DMS79 (cell line): ENCODE measurements around the gene SPDL1.
A peak's percentile ranks its signal among the peaks of the same experiment; 100 is the strongest.

Experiments used
- DNase-seq: peaks from one replicate; lab custom pipeline; 2025; lab: John Stamatoyannopoulos, UW

The SPDL1 gene, protein sequence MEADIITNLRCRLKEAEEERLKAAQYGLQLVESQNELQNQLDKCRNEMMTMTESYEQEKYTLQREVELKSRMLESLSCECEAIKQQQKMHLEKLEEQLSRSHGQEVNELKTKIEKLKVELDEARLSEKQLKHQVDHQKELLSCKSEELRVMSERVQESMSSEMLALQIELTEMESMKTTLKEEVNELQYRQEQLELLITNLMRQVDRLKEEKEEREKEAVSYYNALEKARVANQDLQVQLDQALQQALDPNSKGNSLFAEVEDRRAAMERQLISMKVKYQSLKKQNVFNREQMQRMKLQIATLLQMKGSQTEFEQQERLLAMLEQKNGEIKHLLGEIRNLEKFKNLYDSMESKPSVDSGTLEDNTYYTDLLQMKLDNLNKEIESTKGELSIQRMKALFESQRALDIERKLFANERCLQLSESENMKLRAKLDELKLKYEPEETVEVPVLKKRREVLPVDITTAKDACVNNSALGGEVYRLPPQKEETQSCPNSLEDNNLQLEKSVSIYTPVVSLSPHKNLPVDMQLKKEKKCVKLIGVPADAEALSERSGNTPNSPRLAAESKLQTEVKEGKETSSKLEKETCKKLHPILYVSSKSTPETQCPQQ

DNA sequence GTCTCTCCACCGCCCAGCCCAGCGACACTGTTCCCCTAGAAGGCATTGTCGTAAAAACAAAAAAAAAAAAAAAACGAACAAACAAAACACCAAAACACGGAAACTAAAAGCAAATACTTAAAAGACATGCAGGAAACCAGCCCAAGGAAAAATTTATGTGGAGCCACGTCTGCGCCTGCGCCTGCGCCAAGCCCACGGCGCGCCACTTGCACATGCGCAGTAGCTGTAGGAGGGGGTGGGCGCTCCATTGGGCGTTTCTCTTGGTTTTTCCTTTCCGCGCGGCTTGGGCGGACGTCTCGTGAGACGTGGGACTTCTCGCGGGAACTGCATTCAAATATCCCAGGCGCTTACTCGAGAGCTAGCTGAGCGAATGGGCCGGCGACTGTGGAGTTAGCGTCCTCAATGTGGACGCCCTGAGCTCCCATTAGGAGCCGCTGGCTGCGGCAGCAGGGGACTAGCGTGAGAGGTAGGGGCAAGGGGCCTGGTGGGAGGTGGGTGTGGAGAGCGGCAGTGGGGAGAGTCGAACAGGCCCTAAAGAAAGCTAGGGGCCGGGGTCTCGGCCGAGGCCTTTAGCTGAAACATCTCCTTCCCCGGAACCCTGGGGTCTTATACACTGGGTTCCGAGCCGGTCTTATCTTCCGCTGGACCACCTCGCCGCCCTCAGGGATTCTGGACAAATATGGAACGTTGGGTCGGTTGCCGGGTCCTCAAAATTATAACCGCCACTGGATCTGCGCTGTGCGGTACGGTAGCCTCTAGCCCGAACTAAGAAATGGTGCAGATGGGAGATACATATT is at the start of gene SPDL1:
SPDL1 (plus strand) TSS at position 350 of the 797 bp plus-strand sequence. CDS start 4,644 bp downstream, outside the sequence.
- peak; percentile 87 for DNase-seq

DNA sequence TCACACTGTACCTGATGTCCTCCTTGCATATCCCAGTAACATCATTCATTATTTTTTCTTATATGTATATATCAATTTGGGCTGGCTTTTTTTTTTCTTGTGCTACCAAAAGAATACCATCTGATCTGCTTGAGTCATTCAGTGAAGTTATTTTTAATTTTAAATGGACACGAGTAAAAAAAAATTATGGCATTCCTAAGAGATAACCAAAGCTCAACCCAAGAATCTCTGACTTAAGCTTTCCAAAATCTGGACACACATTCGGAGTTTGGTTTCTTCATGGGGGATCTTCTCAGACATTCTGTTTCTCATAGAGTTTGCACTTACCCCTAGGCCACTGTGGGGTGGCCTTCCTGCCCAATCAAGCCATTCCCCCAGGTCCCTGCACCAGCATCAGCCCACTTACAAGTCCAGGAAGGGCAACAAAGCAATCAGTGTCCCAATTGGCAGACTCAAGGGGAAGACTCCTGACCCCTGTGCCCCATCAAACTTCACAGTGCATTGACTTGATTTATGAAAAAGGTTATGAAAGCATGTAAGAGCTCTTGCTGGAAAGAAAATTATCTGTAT is 49.2 kb upstream of the SPDL1 start:
- DNase-seq: no peak

DNA sequence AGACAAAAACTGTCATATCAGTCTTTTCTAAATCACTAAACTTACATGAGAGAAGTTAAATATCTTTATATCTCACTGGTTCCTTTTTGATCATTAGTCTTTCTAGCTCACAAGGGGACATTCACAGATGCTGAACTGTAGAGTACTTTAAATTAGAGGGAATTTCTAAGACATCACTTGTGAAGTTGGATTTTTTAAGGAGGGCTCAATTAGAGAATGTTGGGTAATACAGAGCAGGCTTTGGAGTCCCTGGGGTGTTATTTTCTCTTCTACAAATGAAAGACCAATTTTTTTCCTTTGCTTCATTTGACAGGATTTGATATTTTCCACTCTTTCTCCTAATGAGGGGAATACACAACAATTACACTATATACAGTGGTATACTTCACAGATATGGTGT is 48.6 kb upstream of the SPDL1 start:
- DNase-seq: no peak

DNA sequence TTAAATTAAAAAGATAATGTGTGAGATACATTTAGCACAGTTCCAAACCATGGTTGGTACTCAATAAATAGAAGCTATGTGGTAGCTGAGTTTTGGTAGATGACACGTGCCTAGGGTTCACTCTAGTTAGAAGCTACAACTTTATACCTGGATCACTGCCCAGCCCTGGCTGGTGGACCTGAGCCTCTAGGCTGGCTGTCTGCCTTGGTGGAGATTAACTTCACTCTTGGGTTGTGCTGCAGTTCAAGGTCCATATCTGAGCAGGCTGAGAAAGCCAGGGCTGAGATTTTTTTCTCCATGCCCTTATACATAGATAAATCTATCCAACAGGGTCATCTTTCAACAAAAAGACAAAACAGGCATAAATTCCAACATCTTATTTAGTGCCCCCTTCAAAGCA is 44.6 kb upstream of the SPDL1 start:
- DNase-seq: no peak

DNA sequence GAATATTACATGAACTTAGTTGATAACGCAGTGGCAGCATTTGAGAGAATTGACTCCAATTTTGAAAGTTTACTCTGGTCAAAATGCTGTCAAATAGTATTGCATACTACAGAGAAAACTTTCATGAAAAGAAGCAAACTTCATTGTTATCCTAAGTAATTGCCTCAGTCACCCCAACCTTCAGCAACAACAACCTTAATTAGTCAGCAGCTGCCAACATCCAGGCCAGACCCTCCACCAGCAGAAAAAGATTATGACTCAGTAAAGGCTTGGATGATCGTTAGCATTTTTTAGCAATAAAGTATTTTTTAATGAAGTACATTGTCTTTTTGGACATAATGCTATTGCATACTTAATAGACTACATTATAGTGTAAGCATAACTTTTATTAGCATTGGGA is 40.8 kb upstream of the SPDL1 start:
- DNase-seq: no peak

DNA sequence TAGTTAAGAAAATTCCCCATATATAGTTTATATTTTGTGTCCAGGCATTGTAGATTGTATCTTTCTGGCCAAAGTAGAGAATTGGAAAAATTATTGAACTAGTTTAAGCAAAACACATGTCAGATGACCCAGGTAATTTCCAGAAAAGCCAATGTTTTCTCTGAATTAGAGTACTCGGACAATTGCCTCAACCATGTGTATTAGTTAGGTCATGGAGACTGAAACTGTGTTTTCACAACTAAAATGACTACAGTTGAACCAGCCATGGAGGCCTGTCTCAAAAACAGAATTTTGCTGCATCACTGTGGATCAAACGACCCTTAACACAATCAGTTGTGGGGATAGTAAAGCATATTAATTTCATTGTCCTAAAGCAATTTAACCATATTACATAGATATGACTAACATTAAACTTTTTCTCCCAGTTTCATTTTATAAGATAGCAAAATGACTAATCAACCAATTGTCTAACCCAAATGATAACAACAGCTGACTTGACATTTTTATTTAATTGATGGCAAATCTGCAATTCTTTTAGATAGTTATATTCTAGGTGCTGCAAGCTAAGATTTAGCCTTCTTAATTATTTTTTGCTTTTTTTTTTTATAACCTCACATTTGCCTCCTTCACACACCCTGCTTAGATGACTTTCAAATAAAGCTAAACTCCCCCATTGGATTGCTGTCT is 39.2 kb upstream of the SPDL1 start:
- DNase-seq: no peak

DNA sequence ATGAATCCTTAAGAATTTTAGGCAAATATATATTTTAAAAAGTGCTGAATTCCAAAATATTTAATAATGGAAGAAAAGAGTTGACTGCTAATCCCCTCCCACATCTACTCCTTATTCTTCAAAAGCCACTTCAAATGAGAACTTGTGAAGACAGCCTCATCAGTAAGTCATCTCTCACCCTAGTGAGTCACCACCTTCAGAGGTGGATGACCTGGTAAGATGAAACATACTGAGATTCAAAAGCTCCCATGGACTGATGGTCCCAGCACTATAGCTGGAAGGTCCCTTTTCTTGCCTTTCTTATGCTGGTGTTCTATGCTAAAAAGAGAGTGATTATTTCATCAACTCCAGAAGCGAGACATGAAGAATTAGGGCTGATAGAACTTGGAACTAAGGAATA is 37.8 kb upstream of the SPDL1 start:
- no peak for DNase-seq

DNA sequence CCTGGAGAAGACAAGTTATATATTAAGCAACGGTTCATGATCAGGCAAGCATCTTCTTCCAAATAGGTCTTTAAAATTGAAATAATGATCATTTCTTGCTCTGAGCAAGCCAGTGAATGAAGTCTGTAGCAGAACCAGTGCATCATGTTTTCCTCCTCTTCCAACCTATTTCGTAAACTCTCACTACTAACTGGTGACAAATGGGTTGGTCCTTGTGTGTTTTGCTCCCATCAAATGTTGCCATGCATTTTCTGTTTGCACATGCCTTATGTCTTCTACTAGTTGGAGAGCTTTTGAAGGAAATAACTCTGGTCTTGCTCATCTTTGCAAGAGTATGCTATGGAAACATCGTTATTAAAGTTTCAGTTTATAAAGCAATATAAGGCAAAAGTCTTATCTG is 37.2 kb upstream of the SPDL1 start:
- DNase-seq: no peak

DNA sequence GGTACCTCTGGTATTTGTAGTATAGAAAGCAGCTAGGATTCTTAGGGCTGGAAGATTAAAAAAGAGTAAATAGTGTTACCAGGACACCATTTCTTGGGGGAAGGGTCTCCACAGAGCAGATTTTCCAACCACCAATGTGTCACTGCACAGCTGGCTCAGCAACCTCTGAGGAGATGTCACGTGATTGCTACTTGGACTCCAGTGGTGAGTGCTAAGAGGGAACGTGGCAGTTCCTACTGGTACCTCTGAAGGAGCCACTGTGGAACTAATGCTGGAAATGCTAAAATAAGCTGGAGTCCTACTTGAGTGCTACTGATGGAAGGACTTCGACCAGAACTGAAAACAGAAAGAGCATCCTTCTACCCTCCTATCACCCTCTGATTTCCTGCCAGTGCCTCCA is 36.1 kb upstream of the SPDL1 start:
- DNase-seq: no peak

DNA sequence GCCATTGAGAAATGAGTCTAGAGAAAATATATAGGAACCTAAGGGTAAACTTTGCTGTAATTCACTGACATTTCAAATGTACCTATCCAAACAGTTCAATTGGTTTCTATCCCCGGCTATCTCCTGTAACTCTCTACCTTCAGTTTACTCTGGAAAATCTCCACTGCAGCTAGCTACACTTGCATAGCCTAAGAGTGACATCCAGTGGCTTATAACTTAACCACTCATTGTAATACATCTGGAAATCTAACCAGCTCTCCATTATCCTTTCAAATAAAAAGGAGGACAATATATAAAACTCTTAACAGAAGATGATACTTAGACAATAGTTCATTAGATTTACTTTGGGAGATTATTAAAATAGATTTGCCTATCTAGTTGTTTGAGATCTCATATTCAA is 35.3 kb upstream of the SPDL1 start:
- no peak for DNase-seq

DNA sequence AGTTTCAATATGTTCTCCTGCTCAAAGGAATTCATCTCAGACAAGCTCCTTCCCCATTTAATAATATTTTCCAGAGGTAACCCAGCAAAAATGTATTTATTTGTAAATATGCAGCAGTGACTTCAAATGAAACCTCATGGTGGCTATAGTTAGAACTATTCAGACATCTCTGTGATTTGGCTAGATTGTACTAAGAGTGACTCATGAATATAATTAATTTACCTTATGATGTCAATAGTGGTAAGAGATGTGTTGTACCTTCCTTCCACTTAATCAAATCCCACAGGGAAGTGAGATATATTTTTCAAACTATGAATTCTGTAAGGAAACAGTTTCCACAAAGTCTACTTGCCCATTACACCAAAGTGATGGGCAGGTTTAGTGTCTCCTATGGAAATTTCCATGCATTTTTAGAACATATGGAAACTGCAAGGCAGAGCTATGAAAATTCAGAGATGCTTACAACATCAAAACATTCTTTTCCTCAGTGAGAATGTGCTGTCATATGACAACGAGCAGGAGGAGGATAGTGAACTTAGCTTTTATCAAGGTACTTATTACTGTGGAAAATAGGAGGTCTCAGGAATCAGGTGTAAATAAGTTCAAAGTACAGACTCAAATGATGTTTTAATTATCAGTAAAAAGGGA is 34.0 kb upstream of the SPDL1 start:
- DNase-seq: no peak

DNA sequence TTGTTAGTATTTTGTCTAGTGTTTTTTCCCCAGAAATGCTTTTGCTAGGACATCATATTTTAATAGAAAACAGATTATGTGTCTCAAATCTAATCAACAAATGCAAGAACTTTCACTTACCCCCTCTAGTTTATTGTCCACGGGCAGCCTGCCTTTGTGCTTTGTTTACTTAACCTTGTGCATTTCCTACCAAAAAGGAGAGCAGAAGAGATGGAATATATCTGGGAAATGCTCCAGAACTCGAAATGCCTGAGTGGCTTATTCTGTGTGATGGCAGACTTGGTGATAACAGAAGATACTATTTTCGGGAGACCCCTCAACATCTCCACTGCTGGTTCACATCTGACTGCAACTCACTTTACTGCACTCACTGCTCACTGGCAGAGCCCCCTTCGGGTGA is 33.3 kb upstream of the SPDL1 start:
- no peak for DNase-seq

DNA sequence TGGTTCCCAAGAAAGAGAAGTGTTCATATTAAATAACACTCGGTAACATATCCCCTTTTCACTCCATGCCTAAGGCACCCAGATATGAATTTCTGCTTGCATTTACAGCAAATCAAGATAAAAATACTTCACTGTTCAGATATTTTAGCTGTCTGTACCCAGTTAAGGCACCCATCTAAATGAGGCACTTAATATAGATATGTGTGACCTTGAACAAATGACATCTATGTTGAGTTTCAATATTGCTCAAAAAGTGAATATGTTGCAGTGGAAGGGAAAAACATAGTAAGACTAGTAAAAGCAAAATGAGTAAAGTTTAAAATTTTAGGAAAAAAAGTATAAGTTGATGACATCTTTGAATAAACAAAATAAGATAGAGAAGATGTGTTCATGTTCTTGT is 32.4 kb upstream of the SPDL1 start:
- no peak for DNase-seq

DNA sequence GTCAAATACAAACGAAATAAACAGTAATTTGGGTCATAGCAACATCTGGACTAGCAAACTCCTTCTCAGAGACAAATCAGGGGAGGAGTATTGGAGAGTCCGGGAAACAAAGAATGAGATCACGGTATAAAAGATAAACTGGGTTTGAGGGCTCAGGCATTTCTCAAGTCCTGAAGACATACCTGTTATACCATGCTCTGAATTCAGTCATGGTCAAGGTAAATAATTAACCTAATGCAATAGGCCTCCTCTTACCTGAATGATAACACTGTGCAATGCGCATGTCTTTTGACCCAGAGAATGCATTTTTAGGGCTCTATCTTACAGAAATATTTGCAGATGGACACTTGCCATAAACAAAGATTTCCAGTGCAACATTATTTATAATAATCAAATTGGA is 31.9 kb upstream of the SPDL1 start:
- DNase-seq: no peak

DNA sequence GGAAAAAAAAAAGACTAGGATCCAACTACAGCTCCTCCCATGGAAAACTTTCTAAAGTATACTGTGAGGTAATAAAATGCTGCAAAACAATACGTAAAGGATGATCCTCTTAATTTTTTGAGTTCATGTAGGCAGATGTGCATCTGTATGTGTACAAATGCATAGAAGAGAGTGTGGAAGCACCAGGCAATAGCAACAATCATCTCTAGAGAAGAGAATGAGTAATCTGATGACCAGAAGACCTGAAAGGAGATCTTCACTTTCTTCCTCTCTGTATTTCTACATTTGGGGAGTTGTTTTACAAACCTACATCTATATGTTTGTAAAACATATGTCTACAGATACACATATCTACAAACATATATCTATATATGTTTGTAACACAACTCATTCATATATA is 29.3 kb upstream of the SPDL1 start:
- DNase-seq: no peak

DNA sequence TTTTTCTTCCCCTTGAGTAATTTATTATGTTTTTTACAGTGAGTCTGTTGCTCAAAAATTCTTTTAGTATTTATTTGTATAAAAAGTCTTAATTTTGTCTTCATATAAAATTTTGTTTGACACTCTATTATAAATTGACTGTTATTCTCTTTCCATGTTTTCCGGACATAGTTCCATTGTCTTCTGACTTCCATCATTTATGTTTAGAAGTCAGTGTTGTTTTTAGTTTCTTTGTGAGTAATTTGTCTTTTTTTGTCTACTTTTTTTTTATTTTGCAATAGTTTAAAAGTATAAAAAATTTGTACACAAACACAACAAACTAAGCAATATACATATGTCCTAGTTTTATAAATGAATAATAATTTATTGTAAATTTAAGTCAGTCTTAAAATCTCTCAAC is 25.7 kb upstream of the SPDL1 start:
- DNase-seq: no peak

DNA sequence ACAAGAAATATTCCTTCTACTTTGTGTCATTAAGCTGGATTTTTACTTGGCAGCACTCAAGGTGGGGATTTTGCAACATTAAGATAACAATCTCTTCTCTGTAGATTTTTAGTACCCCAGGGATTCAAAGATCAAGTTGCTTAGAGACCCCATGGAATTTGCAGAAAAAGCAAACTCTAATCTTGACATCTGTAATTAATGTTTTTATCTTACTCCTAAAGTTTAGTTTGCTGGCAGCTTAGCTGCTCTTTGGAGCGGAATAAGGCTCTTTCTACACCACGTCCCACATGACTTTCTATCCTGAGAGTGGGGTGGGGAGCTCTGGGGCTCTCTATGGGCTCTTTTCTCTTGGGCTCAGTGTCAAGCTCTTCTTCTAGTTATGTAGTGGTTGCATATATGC is 21.7 kb upstream of the SPDL1 start:
- DNase-seq: no peak

DNA sequence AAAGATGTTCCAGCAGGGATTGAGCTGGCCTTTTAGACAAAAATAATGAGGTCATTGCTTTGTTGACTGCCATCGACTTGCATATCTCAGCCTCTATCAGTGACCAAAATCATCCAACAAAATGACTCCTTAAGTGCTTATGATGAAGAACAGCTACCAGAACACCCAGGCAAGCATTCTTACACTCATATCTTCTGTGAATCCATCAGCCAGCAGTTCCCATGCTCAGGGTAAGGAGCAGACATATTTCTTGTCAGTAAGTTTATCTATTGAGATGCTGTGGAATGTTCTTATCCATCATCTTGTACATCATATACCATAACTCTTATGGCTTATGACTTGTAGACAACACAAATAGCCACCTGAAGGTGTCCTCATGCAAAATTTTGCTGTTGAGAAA is 20.2 kb upstream of the SPDL1 start:
- DNase-seq: no peak

DNA sequence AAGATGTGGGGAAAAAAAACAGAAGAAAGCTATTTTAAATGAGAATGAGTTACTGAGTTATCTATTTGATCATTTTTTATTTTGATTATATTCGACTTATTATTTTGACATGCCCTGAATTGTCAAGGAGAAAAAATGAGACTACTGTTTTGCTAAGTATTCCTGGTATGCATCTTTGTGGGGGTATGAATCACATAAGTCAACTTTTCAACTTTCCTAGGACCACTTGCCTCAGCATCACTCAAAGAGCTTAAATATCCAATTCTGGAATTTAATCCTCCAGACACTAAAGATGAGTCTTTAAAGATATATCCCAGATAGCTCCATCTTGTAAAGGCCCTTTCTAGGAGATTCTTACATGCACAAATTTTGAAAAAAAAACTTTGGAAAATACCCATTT is 17.4 kb upstream of the SPDL1 start:
- DNase-seq: no peak

DNA sequence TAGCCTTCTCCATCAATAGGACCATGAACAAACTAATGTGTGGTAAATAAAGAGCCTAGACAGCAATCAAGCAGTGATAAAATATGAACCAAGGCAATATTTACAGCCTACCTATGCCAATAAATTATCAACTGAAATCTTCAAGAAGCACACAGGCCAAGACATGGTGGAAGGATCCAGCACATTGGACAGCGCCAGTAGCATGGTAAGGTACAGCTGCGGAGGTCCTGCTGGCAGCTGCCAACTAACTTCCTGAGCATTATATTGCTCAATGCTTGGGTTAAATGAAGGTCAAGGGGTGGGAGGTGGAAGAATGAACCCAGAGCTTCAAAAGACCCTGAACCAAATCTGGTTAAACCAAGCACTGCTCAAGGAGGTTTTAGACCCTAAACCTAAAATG is 16.5 kb upstream of the SPDL1 start:
- no peak for DNase-seq

DNA sequence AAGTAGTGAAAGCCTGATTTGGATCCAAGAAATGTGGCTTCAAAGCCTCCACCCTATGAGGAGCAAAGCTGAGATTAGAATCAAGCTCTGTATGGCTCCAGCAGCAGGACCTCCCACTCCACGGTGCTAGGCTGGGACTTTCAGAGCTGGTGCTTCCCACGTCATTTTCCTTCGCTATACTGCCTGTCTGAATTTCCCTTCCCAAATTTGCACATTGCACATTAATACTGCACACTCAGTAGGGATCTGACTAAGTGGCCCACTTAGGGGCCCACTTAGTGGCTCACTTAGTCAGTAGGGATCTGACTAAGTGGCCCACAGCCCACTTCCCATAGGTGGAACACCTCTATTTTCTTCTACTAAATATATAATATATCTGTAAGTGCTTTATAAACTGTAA is 14.1 kb upstream of the SPDL1 start:
- no peak for DNase-seq

DNA sequence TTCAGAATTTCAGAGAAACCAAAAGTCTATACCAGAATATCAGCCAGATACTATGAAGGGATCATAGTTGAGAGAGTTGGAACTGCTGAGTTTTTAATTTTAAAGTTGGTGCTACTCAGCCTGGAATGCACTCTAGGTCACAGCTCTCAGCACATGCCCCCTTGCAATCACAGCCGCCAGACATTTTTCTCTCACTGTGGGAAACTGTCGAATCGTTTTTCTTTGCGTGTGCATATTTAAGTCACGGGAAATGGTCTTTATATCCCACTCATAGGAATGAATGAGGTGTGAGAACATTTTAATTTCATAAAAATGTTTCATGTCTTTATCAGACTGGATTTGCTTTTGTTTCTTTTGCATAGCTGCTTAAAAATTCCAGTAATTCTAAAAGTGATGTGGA is 12.2 kb upstream of the SPDL1 start:
- no peak for DNase-seq
